Measurements from ENCODE around the gene MYOD1. TPM values are rescaled to one million over a fixed set of nuclear protein-coding genes. Genes with fewer than 3 reads are reported as not detected.

Gene MYOD1
- polyA plus RNA-seq, 1 experiment = not detected

GRCh38 chr11:17752144-17752543, 32.8 kb downstream of the MYOD1 start:
- no peak for DNase-seq (ENCODE audit: low read depth)
- Histone ChIP-seq H3K4me3 (ENCODE audit: low read depth, low read length) (no peak overlapping the region), H3K36me3 (ENCODE audit: control insufficient read depth, insufficient read depth, low read length) (no peaks in the 10 kb centered on the region), H3K27me3 (ENCODE audit: control insufficient read depth, insufficient read depth, low read length) (peaks cover 1% of the 10 kb centered on the region; the same call in 1 of the 2 replicates)
- ChIA-PET POLR2A (no interaction called here), CTCF (interaction anchor here (0.8 to 1.8 kb wide), 6 partner anchors 21 to 368 kb away, joined by 3 to 5 read pairs (median 4); no protein-coding TSS in a partner anchor)
- TF ChIP-seq CTCF (IDR thresholded peaks at IDR 0.05; ENCODE audit: insufficient read depth, low read depth, low read length) = no peak

DNA sequence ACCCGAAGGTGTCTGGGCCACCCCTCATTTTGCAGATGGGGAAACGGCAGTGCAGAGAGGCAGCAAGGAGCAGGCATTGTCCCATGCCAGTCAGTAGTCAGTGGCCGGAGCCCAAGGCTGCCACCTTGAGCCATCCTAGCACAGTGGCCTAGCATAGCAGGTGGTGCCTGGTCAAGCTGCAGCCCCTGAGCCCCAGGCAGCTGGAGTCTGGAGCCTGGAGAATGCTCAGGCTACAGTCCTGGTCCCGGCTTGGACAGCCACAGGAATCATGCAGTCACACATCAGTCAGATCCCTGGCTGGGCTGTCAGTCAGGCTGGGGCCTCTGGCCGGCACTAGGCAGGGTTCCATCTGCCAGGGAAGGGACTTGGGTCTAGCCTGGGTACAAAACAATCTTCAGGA, 33.8 kb downstream of the MYOD1 start:
- ChIA-PET CTCF (interaction anchor here (1.6 to 1.8 kb wide), 2 partner anchors 154 to 226 kb away, joined by 3 to 5 read pairs; no protein-coding TSS in a partner anchor), POLR2A (no interaction called here)
- no peak overlapping the region for H3K4me3 ChIP-seq (ENCODE audit: low read depth, low read length)
- no peak for DNase-seq (ENCODE audit: low read depth)
- H3K36me3 ChIP-seq (ENCODE audit: control insufficient read depth, insufficient read depth, low read length) = no peaks in the 10 kb centered on the region
- H3K27me3 ChIP-seq (ENCODE audit: control insufficient read depth, insufficient read depth, low read length) = peaks cover 1% of the 10 kb centered on the region; the same call in 1 of the 2 replicates
- no peak for TF ChIP-seq CTCF (IDR thresholded peaks at IDR 0.05; ENCODE audit: insufficient read depth, low read depth, low read length)

DNA sequence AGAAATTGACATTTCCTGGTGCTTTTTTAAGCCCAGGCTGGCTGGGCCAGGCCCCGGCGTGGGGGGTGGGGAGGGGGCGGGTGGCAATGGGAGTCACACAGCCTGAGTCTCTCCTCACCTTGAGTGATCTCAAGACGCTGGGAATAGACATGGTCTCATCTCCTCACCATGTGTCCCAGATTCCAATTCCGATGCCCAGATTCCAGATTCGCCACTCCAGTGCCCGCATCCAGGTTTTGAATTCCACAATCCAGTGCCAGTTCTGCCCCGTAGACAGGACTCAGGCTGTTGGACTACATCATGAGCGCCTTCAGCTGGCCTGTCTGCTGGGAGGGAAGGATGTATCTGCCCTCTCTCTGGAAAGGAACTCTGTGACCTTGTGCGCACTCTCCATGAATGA, 34.3 kb downstream of the MYOD1 start:
- no peak for TF ChIP-seq CTCF (IDR thresholded peaks at IDR 0.05; ENCODE audit: insufficient read depth, low read depth, low read length)
- ChIA-PET POLR2A (no interaction called here), CTCF (no interaction called here)
- Histone ChIP-seq H3K27me3 (ENCODE audit: control insufficient read depth, insufficient read depth, low read length) (peaks cover 1% of the 10 kb centered on the region; the same call in 1 of the 2 replicates), H3K36me3 (ENCODE audit: control insufficient read depth, insufficient read depth, low read length) (no peaks in the 10 kb centered on the region), H3K4me3 (ENCODE audit: low read depth, low read length) (no peak overlapping the region)
- DNase-seq (ENCODE audit: low read depth) = no peak

GRCh38 chr11:17755891-17756290, 36.5 kb downstream of the MYOD1 start:
- ChIA-PET POLR2A (no interaction called here), CTCF (interaction anchor here (1.3 to 1.7 kb wide), 2 partner anchors 25 to 223 kb away, joined by 5 to 6 read pairs; no protein-coding TSS in a partner anchor)
- no peak for DNase-seq (ENCODE audit: low read depth)
- no peak for TF ChIP-seq CTCF (IDR thresholded peaks at IDR 0.05; ENCODE audit: insufficient read depth, low read depth, low read length)
- Histone ChIP-seq H3K27me3 (ENCODE audit: control insufficient read depth, insufficient read depth, low read length) (no peaks in the 10 kb centered on the region; the same call in 1 of the 2 replicates), H3K4me3 (ENCODE audit: low read depth, low read length) (no peak overlapping the region), H3K36me3 (ENCODE audit: control insufficient read depth, insufficient read depth, low read length) (no peaks in the 10 kb centered on the region)

GRCh38 chr11:17760102-17761029, 41.0 kb downstream of the MYOD1 start:
- ChIA-PET POLR2A (no interaction called here), CTCF (interaction anchor here (0.7 to 6.2 kb wide), 21 partner anchors 10 to 231 kb away, joined by 3 to 181 read pairs (median 4); no protein-coding TSS in a partner anchor)
- H3K36me3 ChIP-seq (ENCODE audit: control insufficient read depth, insufficient read depth, low read length) = no peaks in the 10 kb centered on the region
- DNase-seq (ENCODE audit: low read depth) = no peak
- no peaks in the 10 kb centered on the region; the same call in 1 of the 2 replicates for H3K27me3 ChIP-seq (ENCODE audit: control insufficient read depth, insufficient read depth, low read length)
- TF ChIP-seq CTCF (IDR thresholded peaks at IDR 0.05; ENCODE audit: insufficient read depth, low read depth, low read length) = peak; percentile 74
- H3K4me3 ChIP-seq (ENCODE audit: low read depth, low read length) = no peak overlapping the region
